ENCODE results near the gene CHD1L.
A peak's percentile ranks its signal among the peaks of the same experiment; 100 is the strongest.
"Not testable (repeated sequence)": the region's sequence is repeated elsewhere in the genome, so short reads cannot be mapped to it uniquely, and the experiment has no call there.

The CHD1L gene

DNA sequence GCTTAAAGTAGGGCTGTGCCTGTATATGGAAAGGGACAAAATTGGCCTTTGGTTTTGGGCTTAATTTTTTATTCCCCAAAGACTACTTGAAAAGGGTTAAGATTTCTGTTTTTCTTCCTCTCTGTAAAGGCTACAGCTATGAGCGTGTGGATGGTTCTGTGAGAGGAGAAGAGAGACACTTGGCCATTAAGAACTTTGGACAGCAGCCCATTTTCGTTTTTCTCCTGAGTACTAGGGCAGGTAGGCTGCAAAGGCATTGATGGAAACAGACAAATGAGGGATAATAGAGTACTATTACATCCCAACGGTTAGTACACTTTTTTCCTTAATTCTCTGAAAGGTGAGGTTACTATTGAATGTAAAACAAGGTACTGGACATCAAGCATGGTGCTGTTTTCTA, 29.6 kb downstream of the CHD1L start:
- DNase-seq: no peak

- DNase-seq: peak; percentile 57 to 58
Observed at GRCh38 chr1:147273409-147274336, 31.2 kb downstream of the CHD1L start.

GRCh38 chr1:147281950-147282349, 39.5 kb downstream of the CHD1L start:
- DNase-seq: no peak

DNA sequence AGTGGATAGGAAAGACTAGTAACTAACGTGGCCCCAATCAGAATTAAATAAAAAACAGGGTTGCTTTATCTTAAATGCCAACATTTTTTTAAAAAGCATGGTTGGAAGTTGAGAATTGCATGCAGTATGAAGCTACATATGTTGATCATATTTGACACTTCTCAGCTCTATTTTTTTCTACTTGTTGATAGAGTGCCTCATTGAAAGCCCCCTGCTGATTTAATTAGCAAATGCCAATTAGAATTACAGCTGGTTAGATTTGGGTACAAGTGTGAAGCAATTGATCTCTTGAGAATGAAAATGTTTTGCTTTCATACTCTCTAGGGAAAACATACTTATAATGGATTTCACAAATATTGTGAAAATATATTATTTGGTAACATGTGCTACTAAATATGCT, 40.5 kb downstream of the CHD1L start:
- no peak for DNase-seq

DNA sequence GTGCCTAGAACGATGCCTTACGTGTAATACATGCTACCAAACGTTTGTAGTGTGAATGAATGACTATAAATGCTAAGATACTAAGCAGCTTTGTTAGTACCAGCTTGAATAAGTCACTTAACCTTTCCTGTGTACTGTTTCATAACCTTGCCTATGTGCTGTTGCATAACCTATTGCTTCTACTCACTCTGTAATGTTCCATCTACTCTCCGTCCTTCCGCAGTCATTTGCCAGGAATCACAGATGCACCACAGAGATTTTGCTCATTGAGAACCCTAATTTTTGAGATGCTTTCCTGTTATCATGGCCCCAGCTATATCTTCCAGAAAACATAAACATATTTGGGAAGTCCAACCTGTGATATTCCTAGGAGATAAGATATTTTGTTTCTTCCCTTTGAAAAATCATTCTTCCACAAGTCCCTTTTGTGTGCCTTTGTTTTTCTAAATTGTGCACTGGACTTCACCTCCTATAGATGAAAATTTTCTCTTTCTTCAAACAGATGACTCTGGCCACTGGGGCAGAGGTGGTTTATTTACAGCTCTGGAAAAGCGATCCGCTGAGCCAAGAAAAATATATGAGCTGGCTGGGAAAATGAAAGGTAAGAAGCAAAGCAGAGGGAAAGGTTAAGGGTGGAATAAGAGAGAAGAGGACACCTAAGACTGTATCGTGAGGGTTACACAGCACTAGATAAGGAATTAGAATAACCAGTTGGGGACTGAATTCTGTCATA, 44.8 kb downstream of the CHD1L start:
- no peak for DNase-seq

DNA sequence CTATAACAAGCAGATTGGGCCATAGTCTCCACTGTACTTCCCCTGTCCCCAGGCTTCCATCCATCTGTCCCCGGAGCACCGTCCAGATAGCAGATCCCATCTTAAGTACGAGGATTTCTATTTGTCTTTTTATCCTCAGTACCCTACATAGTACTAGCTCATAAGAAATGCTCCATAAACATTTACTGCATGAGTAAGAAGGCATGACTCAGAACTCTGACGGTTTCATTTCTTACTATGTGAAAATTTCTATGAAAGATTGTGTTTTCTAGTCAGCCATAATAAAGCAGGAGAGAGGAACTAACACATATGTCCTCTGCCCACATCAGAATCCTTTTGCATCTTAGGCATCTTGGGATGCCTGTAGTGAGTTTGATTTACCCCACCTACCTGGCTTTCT, 49.5 kb downstream of the CHD1L start:
- DNase-seq: no peak

DNA sequence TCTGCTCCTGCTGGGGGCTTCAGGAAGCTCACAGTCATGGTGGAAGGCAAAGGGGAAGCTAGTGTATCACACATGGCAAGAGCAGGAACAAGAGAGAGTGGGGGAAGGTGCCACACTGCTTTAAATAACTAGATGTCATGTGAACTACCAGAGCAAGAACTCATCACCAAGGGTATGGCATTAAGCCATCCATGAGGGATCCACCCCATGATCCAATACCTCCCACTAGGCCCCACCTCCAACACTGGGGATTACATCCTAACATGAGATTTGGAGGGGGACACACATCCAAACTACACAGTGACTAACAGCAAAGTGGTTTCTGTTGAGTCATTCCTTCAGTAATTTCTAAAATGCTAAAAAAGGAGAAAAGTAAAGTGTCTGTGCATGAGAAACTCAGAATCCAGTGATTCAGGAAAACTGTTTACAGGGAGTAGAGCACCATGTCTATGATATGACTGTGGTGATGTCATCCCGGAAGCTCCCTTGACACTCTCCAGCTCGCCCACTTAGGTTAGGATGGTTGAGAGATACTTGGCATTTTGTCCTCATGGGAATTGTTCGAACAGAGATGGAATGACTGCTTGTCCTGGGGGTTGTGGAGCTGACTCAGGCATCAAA, 50.3 kb downstream of the CHD1L start:
- DNase-seq: no peak

- DNase-seq: no peak
Observed at GRCh38 chr1:147297438-147297837, 55.0 kb downstream of the CHD1L start.

- not testable (repeated sequence) for DNase-seq
Observed at GRCh38 chr1:147305803-147306202, 63.3 kb downstream of the CHD1L start.

GRCh38 chr1:147316968-147317367, 74.5 kb downstream of the CHD1L start:
- DNase-seq: no peak

- not testable (repeated sequence) for DNase-seq
Observed at GRCh38 chr1:147326933-147327687, 84.6 kb downstream of the CHD1L start.

DNA sequence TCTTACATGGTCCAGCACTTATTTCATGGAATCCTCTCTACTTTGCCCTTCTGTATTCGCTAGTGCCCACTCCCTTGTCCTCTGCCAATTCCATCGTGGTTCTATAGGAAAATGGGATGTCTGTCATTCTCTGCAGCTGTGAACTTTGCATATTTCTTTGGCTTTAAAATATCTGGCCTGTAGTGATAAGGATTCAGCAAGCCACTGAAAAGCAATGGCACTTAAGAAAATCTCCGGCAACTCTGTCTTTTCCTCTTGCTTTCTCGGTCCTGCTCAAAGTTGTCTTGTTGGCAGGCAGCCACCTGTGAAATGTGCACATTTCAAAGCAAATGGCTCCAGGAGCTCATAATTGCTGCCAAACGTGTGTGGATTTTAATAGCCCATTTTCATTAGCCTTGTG, 91.8 kb downstream of the CHD1L start:
- DNase-seq: no peak

- no peak for DNase-seq
Observed at GRCh38 chr1:147336291-147336690, 93.8 kb downstream of the CHD1L start.

DNA sequence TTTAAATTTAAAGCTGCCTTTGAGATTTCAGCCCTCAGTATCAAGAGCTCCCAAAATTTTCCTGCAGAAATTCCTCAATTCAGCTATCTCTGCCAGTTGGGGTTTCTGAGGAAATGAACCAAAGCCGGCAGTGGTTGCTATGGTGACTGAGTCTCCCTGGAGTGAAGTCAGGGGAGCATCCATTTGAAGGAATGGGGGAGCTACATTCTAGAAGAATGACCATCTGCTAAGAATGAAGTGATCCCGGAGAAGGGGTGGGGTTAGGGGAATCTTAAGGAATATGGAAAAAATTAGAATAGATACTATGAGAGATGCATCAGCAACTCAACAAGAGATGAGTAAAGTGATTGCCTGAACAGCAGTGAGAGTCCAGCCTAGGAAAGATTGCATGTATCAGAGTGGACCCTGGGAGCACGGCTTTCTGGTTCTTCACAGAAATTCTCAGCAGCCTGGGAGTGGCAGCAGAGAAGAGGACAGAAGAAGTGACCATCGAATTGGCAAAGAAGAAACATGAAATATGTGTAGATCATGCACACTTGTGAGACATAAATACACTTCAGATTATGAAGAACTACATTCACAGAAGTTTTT, 94.7 kb downstream of the CHD1L start:
- DNase-seq: no peak

DNA sequence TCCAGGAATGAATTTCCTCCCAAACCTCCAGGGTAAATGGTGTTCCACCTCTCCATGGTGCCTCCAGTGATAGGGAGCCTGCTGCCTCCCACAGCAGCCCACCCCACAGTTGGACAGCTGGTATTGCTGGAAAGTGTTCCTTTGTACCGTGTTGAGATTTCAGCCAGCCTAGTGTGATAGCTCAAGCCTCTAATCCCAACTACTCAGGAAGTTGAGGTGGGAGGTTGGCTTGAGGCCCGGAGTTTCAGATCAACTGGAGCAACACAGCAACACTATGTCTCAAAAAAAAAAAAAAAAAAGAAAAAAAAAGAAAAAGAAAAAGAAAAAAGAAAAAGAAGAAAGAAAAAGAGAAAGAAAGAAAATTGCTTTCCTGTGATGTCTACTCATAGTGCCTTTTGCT, 96.1 kb downstream of the CHD1L start:
- no peak for DNase-seq

DNA sequence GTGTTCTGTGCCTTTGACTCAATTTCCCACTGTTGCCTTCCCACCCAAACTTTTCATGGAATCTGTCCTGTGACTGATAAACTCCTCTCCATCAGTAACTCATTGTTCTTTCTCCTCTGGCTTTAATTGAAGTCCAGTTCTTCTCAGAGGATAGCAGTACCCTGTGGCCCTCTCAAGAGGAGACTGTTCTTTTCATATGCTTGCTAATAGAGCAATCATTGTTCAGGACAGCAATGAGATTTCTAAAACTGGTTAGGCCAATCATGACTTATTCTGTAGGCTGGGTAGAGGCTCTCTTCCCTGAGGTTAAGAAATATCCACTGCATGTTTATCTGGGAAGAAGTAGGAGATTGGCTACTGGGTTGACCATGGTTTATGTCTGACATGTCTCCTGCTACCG, 98.8 kb downstream of the CHD1L start:
- DNase-seq: no peak
